Stimulated activated CD8-positive, alpha-beta memory T cell treated with anti-CD3 and anti-CD28 coated beads, Interleukin-7, amount 100 ng/mL, for 48 hours (primary cell): ENCODE data around the gene ADCY2.

Source experiments
- DNase-seq, 2 donors: peaks; one replicate each; pipeline ENCODE4 v3.0.0-alpha.2; 2020; ENCODE audit warnings: low read depth in 1 of 2; ENCODE audit errors: extremely low read depth in 1 of 2

ADCY2 gene

DNA sequence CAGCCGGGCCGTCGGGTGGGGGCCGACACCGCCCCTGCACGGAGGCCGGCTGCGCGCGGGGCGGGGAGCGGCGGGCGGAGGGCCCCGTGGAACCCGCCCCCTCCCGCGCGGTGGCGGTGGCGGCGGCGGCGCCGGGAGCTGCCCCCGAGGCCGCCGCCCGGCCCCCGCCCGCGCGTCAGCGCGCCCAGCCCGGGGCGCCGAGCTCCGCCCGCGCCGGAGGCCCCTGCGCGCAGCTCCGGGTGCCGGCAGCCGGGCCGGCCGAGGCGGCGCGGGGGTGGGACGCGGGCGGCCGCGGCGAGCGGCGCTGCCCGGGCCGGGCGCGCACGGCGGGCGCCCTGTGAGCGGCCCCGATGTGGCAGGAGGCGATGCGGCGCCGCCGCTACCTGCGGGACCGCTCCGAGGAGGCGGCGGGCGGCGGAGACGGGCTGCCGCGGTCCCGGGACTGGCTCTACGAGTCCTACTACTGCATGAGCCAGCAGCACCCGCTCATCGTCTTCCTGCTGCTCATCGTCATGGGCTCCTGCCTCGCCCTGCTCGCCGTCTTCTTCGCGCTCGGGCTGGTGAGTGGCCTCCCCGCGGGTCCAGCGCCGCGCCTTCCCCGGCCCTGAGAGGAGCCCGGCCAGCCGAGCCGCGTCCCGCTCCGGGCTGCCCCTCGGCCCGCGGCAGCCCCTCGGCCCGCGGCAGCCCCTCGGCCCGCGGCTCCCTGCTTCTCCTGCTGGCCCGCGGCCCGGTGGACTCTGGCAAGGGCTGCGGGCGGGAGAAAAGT lies at the start of gene ADCY2:
Gene ADCY2 (plus strand): TSS at position 192 of the 766 bp plus-strand sequence. CDS start 159 bp downstream, at position 351.
- no peak for DNase-seq

DNA sequence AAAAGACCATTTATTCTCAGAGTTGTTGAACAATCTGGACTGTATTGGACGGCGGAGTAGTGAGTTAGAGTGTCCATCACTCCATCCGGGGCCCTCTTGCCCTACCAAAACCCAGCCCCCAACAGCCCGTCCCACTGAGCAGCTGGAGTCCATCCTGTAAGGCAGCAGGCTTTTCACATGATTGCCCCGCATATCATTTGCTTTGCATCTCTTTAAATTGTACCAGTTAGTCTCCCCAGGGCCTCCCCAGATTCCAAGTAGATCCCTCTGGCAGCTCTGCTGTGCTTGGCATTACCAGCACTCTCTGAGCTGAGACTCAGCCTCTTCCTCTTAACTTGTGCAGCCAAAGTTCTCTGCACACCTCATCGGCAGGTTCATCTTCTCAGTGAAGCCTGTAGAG lies 48.6 kb upstream of the ADCY2 start:
- no peak for DNase-seq

DNA sequence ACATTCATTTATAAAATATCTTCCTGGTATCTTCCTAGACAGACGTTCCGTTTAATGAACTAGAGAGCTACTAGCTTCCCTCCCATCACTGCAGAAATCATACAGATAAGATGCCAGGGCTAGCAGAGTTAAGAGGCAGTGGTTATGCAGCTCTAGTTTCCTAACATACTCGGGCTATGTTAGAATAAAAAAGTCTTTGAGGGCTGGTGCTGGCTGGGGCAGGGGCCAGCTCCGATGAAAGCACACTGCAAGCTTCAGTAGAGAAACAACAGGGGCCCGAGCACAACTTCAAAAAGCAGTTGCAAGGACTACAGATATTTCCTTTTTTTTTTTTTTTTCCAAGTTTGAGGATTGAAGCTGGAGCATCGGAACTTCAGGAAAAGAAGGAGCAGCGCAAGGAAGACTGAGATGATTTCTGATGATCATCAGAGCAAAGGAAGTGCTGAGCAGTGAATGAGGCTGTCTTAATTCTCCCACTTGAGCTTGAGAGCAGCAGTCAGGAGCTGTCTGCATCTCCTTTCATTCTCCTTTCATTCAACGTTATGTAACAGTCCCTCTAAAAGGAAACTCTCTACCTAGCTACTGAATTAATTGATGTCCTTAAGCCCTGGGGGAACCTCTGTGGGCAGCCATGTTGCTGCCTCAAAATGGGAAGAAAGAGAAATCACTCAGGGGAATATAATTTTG lies 47.6 kb upstream of the ADCY2 start:
- no peak for DNase-seq

DNA sequence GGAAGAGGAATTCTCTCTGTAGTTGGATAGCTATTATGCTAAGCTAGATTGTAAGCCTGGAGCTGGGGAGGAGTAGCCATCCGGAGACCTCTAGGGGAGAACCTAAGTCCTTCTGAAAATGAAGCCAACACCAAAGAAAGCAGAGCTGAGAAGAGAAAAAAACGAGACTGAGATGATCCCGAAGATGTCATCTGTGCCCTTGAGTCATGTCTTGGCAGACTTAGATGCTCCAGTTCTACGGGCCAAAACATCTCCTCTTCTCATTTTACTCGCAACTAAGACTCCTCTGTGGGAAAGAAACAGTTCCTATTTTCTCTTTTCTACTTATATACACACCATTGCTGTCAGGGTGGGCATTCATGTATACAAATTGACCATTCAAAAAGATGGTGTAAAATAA lies 34.3 kb upstream of the ADCY2 start:
- DNase-seq = no peak

DNA sequence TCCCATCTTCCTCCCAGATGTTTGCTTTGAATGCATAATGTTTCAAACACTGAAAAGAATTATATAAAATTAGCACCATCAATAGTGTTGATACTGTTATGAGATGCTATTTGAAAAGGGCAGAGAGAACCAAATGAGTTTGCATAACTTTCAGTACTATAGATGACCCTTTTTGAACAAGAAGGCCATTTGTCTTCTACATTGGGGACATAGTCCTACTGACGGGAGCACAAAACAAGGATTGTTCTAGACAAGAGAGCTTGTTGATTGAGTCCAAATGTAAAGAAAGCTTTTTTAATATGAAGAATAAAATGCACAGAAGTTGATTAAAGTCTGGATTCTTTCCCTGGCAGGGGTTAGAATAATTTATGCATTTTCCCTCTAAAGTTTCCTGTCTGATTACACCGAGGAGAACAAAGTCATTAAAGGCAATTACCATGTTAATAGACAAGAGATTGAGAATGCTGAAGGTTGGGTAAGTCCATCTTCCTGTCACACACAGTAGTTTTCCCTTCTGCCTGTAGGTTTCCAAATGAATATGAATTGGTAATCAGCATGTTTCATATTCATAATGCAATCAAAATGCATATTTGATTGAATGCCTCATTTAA lies 32.8 kb upstream of the ADCY2 start:
- DNase-seq = no peak

DNA sequence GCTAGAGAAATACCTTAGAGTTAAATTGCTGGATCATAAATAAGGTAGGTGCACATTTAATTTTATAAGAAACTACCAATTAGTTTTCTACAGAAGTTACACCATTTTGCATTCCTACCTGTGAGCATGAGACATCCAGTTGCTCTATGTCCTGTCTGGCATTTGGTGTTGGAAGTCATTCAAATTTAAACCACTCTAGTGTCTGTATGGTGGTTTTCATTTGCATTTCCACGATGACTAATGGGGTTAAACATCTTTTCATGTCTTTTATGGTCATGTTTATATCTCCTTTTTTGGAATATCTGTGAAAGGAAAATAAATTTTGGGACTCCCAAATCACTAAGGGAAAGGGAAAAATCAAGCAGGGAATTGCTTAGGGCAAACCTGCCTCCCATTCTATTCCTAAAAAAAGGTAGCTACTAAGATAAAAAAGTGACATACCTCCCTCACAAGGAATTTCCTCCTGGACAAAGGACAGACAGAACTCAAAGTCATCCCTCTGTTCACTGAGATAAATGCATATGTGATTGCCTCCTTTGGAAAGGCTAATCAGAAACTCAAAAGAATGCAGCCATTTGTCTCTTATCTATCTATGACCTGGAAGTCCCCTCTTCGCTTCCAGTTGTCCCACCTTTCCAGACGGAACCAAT lies 31.6 kb upstream of the ADCY2 start:
- no peak for DNase-seq

DNA sequence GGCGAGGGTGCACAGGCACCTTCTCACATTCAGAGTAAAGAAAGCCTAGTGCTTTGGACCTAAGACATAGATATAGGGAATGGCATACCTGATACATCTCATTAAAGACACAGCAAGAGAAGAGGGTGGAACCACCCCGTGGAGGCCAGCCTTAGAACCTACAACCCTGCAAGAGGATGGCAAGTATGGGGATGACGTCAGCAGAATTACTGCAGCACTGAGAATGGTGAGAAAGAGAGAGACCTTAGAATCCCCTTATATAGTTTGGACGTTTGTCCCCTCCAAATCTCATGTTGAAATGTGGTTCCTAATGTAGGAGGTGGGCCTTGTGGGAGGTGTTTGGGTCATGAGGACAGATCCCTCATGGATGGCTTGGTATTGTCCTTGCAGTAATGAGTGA lies 28.2 kb upstream of the ADCY2 start:
- no peak for DNase-seq

DNA sequence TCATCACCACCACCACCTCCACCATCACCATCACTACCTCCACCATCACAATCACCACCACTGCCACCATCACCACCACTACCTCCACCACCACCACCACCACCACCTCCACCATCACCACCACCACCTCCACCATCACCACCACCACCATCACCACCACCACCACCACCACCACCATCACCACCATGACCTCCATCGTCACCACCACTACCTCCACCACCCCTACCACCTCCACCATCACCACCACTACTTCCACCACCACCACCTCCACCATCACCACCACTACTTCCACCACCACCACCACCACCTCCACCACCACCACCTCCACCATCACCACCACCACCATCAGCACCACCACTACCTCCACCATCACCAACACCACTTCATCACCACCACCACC lies 23.5 kb upstream of the ADCY2 start:
- no peak for DNase-seq

DNA sequence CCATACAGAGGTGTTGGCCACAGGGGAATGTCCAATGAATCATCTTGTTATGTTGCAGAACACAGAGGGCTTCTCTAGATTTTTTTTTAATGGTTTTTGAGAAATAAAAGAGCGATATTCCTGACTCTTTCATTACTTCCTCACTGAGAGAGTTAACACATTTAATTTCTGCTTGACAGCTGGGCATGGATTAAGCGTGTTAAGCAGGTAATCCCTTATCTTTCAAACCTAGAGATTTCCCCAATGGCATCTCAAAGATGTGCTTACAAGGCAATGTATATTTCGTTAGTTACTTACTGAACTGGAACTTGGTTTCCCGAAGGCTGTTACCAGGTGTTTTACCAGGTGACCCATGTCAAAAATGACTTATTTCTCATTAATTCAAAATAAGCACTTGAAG lies 21.8 kb upstream of the ADCY2 start:
- no peak for DNase-seq

DNA sequence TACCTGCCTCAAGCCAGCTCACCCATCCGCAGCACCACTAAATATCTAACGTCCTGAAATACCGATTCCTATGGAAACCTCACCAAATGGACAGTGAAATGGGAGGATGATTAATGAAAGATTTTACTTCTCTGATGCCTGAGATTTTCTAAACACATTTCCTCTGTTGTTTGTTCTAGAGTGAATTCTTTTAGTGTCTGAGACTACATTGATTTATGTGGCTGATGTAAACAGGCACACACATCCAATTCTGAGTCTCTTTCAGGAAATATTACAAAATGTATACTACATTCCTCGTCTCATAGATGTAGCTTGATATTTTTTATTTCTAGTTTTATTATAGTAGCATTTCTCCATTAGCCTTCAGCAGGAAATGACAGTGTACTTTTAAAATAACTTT lies 20.5 kb upstream of the ADCY2 start:
- no peak for DNase-seq

DNA sequence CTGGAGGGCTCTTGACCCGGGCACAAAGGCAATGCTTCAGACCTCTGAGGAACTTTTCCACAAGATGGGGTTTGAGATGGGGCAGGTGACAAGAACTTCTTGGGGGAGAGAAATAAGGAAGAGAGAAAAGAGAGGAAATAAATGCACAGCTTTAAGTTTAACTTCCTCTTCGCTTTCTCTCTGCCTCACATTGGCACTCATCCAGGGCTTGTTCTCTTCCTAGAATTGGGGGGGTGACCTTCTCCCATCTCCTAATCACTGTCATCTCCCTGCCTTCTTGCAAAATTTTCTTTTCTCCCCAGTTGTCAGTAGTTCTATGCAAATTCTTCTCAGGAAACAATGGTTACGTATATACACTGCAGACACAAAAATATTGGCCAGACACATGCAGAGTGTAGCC lies 19.1 kb upstream of the ADCY2 start:
- DNase-seq = no peak

DNA sequence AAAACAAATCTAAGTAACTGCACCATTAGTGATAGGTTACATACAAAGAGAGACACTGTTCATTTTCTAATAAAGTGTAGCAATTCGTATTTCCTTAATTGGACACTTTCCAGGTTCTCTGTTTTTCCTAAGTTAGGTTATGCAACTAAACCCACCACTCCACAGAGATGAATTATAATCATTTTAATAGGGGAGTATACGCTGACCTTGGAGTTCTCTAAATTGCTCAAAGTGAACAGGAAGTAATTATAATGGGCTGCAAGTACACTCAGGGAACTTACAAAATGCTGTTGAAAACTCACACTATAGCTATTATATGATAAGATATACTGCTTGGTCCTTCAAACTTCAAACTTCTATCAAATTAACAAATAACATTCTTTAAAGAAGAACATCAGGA lies 18.2 kb upstream of the ADCY2 start:
- DNase-seq = no peak

DNA sequence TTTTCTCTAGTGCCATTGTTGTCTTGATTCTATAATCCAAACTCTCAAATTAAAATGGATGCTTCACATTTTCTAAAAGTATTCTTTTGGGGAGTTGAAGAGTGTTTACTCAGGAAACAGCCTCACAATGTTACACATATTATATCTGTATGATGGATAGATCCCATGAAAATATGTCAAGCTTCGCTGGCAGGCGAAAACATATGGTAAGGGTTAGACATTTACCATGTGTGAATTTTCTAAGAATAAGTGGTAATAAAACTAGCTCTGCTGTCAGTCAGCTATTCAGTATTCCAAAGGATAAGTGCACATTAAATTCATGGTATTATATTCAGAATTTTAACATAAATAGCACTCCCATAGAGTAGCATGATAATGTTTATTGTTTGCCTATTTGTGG lies 13.3 kb upstream of the ADCY2 start:
- DNase-seq = no peak

DNA sequence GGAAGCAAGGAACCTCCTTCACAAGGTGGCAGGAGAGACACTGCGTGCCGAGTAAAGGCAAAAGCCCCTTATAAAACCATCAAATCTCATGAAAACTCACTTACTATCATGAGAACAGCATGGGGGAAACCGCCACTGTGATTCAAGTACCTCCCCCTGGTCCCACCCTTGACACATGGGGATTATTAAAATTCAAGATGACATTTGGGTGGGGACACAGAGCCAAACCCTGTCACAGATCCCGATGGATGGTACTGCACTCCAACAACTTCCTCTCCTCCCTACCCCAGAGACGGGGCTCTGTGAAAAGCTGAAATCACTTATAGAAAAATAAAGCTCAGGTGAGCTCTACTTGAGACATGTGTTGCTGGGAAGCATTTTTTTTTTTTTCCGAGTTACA lies 10.3 kb upstream of the ADCY2 start:
- no peak for DNase-seq

DNA sequence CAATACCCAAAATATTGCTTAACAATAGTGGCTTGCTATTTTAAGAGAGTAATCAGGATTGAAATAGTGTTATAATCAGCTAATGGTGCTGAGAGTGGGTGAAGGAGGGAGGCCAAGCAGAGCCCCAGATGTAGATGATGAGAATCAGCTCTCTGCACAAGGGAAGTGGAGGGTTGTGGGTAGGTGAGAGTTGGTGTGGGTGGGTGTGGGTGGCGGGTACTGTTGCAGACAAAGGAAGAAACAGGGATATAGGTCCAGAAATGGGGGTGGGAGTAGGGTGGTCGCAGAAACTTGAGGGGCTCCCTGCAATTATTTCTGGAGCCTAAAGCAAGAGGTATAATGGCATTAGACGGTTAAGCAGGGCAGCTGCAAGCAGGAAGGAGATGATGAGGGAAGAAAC lies 7.4 kb upstream of the ADCY2 start:
- DNase-seq = no peak

DNA sequence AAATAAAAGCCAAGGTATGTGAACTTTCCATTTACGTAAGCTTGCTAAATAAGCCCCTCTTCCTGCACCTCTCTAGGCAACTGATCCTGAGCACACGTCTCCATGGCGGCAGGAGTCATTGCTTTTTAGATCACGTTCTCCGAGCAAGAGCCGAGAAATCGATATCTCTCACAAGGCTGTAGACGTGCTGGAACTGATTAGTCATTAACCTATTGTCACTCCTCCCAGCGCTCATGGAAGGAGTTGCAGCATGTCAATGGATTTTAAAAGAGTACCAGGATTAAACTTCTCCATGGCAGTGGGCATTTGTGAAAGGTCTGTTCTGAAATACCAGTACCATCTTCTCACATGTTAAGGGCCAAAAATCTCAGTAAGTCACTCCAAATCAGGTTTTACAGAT lies 4.7 kb upstream of the ADCY2 start:
- no peak for DNase-seq

DNA sequence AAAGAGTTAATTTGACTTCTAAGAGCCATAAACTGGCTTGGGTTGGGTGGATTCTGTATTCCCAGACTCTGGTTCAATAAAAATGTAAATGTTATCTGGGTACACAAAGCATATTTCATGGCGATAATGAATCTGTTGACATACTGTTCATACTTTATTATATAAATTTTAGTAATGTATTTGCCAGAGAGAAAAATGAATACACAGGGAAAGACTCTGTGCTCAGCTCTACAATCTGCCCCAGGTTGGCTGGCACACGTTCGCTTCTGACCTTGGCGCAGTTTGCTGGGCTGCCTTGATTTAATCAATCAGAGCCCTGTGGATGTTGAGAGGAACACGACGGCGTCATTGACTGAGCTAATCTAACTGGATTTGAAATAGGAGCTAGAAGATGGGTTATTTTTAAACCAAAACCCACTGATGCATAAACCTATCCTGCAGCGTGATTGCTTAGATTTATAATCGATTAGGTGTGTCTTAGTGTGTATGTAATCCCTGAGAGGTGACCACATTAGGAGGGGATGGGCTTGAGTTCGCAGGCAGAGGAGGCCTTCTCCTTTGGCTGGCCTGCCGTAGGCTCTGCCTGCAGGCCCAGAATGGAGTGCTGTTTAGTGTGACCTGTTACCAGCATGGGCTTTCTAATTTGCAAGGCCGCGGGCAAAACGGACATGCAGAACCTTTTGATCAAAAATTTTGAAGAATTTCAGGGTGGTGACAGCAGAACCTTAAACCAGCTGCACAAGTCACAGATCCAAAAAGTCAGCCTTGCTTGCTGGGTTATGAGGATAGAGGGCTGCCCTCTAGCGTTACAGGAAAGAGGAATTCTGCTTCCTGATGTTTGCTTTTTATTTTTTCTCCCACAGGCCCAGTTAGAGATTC lies 3.9 kb upstream of the ADCY2 start:
- DNase-seq = no peak

DNA sequence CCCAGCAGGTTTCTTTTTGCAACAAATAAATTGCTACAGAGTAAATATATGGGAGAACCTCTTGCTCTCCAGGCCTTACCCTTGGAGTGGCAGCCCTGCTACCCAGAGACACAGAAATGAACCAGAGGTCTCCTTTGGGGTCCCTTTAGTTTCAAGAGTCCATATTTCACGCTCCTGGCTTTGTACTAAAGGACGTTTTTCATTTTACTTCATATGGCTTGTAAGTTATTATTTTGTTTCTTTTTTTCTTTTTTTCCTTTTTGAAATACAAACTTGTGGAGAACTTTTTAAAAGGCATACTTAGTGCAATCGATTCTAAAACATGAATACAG lies 3.3 kb upstream of the ADCY2 start:
- DNase-seq = no peak

DNA sequence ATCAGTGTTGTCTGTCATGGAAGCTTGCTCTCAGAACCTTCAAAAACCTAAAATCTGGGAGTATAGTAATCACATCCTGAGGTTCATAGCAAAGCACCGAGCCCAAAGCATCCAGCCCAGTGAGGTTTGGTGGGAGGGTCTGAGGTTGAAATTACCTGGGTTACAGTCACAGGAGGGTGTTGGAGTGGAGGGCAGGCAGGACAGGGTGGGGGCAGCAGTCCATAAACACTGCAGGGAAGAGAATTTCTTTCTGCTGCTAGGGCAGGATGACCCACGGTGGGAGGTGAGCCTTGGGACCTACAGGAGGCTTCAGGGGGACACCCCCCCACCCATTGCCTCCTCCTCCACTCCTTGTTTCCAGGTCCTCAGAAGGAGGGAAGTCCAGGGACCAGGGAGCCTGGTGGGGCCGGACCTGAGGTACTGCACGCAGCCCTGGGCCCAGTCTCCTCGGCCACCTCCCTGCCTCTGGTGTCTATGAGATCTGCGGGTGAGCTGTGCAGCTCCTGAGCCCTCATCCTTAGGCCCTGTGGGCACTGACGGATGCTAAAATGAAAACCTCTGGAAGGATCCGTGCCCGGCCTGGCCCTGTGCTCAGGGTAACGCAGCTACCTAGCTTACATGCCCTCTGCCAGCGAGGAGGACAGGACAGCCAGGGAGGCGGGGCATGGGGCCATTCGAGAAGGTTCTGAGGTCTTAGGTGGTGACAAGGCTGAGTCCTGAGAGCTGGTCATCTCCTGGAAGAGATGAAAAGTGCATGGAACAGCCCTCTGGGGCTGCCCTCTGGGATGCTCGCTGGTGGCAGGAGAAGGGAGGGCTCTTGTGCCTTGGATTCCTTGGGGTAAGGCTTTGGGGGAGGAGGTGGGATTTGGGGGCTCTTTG lies 1.8 kb upstream of the ADCY2 start:
- DNase-seq = no peak

DNA sequence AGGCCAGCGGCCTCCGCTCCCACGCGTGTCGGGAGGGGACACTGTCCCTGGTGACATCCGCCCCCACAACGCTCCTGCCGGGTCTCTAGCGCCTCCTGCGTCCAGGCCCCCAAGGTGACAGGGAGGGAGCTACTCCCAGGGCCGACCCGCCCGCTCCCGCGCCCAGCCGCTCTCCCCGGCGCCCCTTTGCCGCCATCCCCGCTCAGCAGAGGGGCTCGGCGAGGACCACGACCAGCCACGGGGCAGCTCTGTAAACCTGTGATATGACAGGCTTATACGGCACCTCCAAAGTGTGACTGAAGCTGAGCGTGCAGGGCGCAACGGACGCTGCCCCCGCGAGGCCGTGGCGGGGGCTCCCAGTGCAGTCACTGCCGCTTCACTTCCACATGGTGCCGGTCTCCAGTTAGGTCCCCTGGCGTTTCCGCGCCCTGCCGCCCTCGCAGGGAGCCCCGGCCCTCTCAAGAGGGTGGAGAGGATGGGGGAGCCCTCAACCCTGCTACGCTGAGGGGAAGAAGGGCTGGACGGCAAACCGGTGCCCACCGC lies 978 bp upstream of the ADCY2 start:
- DNase-seq = no peak
